Loucy (cell line): ENCODE results near the gene TRIM46.
A peak's percentile ranks its signal among the peaks of the same experiment; 100 is the strongest.
"Not testable (repeated sequence)": the region's sequence is repeated elsewhere in the genome, so short reads cannot be mapped to it uniquely, and the experiment has no call there.

ENCODE experiments used
- H2AFZ ChIP-seq: fragments of 200-600 bp; sonication (generic); 2 replicates; pipeline ENCODE4 v1.6.0; 2016; ENCODE audit warnings: antibody characterized with exemption, mild to moderate bottlenecking, low read length, moderate library complexity
- H3F3A ChIP-seq: fragments of 200-600 bp; 2 replicates; pipeline ENCODE4 v1.6.0; 2016; ENCODE audit warnings: antibody characterized with exemption, low read depth, mild to moderate bottlenecking
- H3K27me3 ChIP-seq: fragments of 200-600 bp; sonication (generic); 2 replicates; pipeline ENCODE4 v1.6.1; 2014; ENCODE audit warnings: low read length, mild to moderate bottlenecking; ENCODE audit not compliant: insufficient read depth, poor library complexity, severe bottlenecking
- H3K36me3 ChIP-seq: fragments of 200-600 bp; sonication (generic); 2 replicates; pipeline ENCODE4 v1.6.1; 2016; ENCODE audit warnings: low read length; ENCODE audit not compliant: insufficient read depth
- H3K4me1 ChIP-seq: fragments of 200-600 bp; sonication (generic); 2 replicates; pipeline ENCODE4 v1.5.1; 2014; ENCODE audit warnings: low read length, mild to moderate bottlenecking; ENCODE audit not compliant: insufficient read depth, poor library complexity, severe bottlenecking
- H3K4me2 ChIP-seq: fragments of 200-600 bp; sonication (generic); 2 replicates; pipeline ENCODE4 v1.6.0; 2014; ENCODE audit warnings: antibody characterized with exemption, low read length, low read depth, mild to moderate bottlenecking; ENCODE audit not compliant: poor library complexity, severe bottlenecking
- H3K4me3 ChIP-seq: fragments of 200-600 bp; sonication (generic); 2 replicates; pipeline ENCODE4 v1.5.1; 2014; ENCODE audit warnings: low read length, mild to moderate bottlenecking, mixed read lengths; ENCODE audit not compliant: poor library complexity, severe bottlenecking
- H3K79me2 ChIP-seq: fragments of 200-600 bp; sonication (generic); 2 replicates; pipeline ENCODE4 v1.6.1; 2014; ENCODE audit warnings: low read length; ENCODE audit not compliant: insufficient read depth
- H3K9ac ChIP-seq: fragments of 200-600 bp; sonication (generic); 2 replicates; pipeline ENCODE4 v1.6.0; 2014; ENCODE audit warnings: mild to moderate bottlenecking, low read depth, low read length, moderate library complexity; ENCODE audit not compliant: poor library complexity, severe bottlenecking
- H3K9me2 ChIP-seq: fragments of 200-600 bp; sonication (generic); replicated peaks from 2 replicates; pipeline ENCODE4 v1.6.1; 2016; ENCODE audit warnings: low read depth, low read length, mixed read lengths
- H3K9me3 ChIP-seq: fragments of 200-600 bp; sonication (generic); 2 replicates; pipeline ENCODE4 v1.6.1; 2014; ENCODE audit warnings: mild to moderate bottlenecking, antibody characterized with exemption, low read length, low read depth; ENCODE audit not compliant: insufficient read depth
- H4K20me1 ChIP-seq: fragments of 200-600 bp; sonication (generic); 2 replicates; pipeline ENCODE4 v1.6.0; 2014; ENCODE audit warnings: antibody characterized with exemption, low read length, mild to moderate bottlenecking; ENCODE audit not compliant: insufficient read depth, poor library complexity, severe bottlenecking
- CTCF ChIP-seq: fragments of 200-600 bp; sonication (generic); conservative IDR thresholded peaks from 2 replicates; pipeline ENCODE4 v1.5.1; 2014; ENCODE audit warnings: mild to moderate bottlenecking, antibody characterized with exemption, low read length
- EZH2phosphoT487 ChIP-seq: fragments of 200-600 bp; IDR thresholded peaks from 2 replicates; pipeline ENCODE4 v1.6.1; 2018; ENCODE audit warnings: antibody characterized with exemption, mild to moderate bottlenecking, moderate library complexity, borderline replicate concordance

TRIM46 gene

GRCh38 chr1:155228096-155228427 is 54.4 kb downstream of the TRIM46 start:
- H3K79me2 ChIP-seq = peaks cover 37% of the 10 kb centered on the region
- H3K27me3 ChIP-seq = peaks cover 5% of the 10 kb centered on the region
- peaks cover 9% of the 10 kb centered on the region for H4K20me1 ChIP-seq
- H3K4me2 ChIP-seq = peak overlapping the region; percentile 88
- TF ChIP-seq EZH2phosphoT487 (no peak), CTCF (peak; percentile 16; the same call in 1 of the 2 replicates)
- peaks cover 24% of the 10 kb centered on the region for H3K4me1 ChIP-seq
- peak overlapping the region; percentile 47 for H2AFZ ChIP-seq
- H3K9me3 ChIP-seq = no peaks in the 10 kb centered on the region
- peaks cover 5% of the 10 kb centered on the region; the same call in 1 of the 2 replicates for H3F3A ChIP-seq
- H3K9me2 ChIP-seq = no peaks in the 10 kb centered on the region
- H3K4me3 ChIP-seq = peak overlapping the region; percentile 82
- no peaks in the 10 kb centered on the region for H3K36me3 ChIP-seq
- H3K9ac ChIP-seq = peak overlapping the region; percentile 99

- not testable (repeated sequence) for H3K36me3 ChIP-seq, H3K9me2 ChIP-seq, H3F3A ChIP-seq, H3K9me3 ChIP-seq, H3K4me3 ChIP-seq, H3K27me3 ChIP-seq, H4K20me1 ChIP-seq, H2AFZ ChIP-seq, H3K4me2 ChIP-seq, H3K9ac ChIP-seq
- Histone ChIP-seq H3K4me1 (peaks cover 13% of the 10 kb centered on the region), H3K79me2 (peaks cover 13% of the 10 kb centered on the region)
These were observed 57.7 kb downstream of the TRIM46 start for GRCh38 chr1:155231302-155231701.

GRCh38 chr1:155232001-155232978 is 58.6 kb downstream of the TRIM46 start:
- H3K4me1 ChIP-seq = peaks cover 11% of the 10 kb centered on the region
- not testable (repeated sequence) for H4K20me1 ChIP-seq, H3K4me2 ChIP-seq

GRCh38 chr1:155233502-155233901 is 59.9 kb downstream of the TRIM46 start:
- H3K9ac ChIP-seq, H3K4me2 ChIP-seq: not testable (repeated sequence)

More at GRCh38 chr1:155232001-155232978, 58.6 kb downstream of the TRIM46 start:
- not testable (repeated sequence) for H3K9me2 ChIP-seq, H3F3A ChIP-seq, H3K9me3 ChIP-seq, H3K9ac ChIP-seq, H3K27me3 ChIP-seq, H3K36me3 ChIP-seq, H3K4me3 ChIP-seq, H3K79me2 ChIP-seq, H2AFZ ChIP-seq

More at GRCh38 chr1:155233502-155233901, 59.9 kb downstream of the TRIM46 start:
- not testable (repeated sequence) for H3K9me3 ChIP-seq, H4K20me1 ChIP-seq, H3K9me2 ChIP-seq, H3K36me3 ChIP-seq, H3K4me1 ChIP-seq, H3F3A ChIP-seq, H2AFZ ChIP-seq, H3K79me2 ChIP-seq, H3K27me3 ChIP-seq, H3K4me3 ChIP-seq
